Stimulated activated CD8-positive, alpha-beta memory T cell treated with anti-CD3 and anti-CD28 coated beads, Interleukin-2, amount 100 ng/mL, for 1 hour (primary cell): ENCODE measurements around the gene SLC35E1.
"Not testable (repeated sequence)": the region's sequence is repeated elsewhere in the genome, so short reads cannot be mapped to it uniquely, and the experiment has no call there.

ENCODE experiments used
- DNase-seq, 2 donors: peaks; one replicate each; pipeline ENCODE4 v3.0.0-alpha.2; 2020; ENCODE audit warnings: low read depth in 2 of 2

The SLC35E1 gene

GRCh38 chr19:16522559-16523377, 49.4 kb downstream of the SLC35E1 start:
- no peak for DNase-seq

GRCh38 chr19:16521715-16522289, 50.4 kb downstream of the SLC35E1 start:
- no peak for DNase-seq

DNA sequence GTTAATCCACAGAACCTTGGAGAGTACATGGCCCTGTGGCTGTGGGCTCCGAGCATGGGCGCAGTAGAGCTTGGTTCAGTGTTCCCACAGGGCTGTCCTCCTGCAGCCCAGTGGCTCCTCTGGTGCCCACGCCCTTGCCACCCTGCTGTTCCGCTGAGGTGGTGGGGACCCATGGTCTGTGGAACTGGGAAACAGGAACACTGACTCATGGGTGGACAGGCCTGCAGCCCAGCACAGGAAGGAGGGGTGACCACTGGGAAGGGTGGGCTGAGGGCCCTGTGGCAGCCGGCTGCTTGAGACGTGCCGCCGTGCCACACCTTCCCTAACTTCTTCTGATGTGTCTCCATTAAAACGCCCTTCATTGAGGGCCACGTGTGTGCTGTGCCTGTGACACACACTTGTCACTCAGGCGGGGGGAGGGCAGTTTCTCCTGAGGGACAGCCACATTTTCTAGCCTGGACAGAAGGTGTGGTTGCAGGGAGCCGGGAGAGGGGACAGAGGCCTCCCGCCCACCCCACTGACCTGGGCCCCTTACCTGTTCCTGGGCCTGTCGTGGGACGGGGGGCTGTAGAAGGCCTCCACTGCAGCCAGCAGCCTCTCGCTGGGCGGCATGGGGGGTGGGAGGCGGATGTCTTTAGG, 51.1 kb downstream of the SLC35E1 start:
- no peak for DNase-seq

GRCh38 chr19:16520074-16520973, 51.9 kb downstream of the SLC35E1 start:
- no peak for DNase-seq

GRCh38 chr19:16519230-16519687, 53.0 kb downstream of the SLC35E1 start:
- no peak for DNase-seq

DNA sequence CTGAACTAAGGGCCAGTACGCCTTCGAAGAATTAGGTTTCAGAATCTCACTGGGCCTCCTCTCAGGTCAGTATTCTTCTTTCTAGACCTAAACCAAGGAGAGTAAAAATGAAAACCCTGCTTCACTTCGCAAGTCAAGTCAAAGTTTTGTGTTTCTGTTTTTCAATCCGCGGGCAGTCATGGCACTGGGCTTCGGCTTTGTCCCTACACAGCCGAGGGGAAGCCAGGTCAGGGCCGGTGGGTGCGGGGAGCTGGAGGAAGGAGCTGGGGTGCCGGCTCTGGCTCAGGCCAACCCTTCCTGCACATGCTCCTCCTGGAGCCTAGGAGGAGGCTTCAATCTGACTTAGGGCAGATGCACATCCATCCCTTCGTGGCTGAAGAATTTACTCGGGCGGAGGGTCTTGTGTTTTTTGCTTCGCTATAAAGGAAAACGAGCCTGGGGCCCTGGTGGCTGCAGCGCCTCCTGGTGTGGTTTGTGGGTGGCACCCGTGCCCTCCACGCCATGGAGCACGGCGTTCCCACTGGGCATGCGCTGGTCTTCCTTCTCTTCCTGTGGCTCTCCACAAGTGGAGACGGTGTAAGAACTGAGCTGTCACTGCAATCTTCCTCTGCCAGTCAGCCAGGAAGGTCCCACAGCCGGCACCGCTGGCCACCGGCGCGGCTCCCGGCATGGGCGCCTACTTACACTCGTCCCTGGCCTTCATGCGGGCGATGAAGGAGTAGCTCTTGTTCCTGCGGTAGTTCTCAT, 53.6 kb downstream of the SLC35E1 start:
- no peak for DNase-seq

DNA sequence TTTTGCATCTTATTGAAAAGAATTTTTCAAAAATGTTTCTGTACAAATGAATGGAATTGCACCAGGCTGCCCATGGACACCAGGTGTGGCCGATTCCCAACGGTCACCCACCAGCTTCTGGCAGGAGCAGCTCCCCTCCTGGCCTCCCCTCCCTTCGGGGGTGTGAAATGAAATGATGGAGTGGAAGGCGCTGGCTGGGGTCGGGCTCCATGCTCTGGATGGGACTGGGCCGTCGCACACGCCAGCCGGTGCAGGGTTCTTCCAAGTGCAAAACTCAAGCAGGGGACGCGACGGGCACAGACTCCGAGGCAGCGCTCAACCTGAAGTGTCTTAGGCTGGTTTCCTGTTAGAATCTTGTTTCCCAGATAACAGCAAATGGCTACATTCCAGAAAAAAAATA, 54.2 kb downstream of the SLC35E1 start:
- no peak for DNase-seq

DNA sequence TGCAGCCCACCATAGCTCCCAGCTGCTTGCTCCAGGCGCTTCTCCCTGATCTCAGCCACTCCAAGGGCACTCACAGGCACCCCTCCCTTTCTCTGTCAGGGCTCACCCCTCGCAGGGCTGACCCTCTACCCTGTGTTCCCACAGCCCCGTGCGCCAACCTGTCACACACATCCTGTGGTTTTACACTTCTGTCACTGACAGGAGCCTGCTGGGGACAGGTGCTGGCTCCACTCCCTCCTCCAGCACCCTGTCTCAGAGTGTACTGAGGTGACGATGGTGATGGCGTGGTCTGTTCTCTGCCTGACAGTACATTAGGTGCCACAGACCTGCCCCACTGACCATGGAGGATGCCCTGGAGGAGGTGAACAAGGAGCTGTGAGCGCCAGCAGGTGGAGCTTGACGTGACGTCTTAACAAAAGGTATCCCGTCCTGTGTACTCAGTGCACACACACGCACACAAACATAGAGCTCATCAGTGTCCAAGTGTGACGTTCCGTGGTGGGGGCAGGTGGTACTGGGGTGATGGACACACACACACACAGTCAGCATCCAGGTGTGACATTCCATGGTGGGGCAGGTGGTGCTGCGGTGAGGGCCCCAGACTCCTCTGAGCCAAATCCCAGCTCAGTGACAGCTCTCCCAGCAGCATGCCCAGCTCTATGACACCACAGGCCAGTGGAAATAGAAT, 55.1 kb downstream of the SLC35E1 start:
- no peak for DNase-seq

- no peak for DNase-seq
Observed at GRCh38 chr19:16516381-16516780, 55.8 kb downstream of the SLC35E1 start.

DNA sequence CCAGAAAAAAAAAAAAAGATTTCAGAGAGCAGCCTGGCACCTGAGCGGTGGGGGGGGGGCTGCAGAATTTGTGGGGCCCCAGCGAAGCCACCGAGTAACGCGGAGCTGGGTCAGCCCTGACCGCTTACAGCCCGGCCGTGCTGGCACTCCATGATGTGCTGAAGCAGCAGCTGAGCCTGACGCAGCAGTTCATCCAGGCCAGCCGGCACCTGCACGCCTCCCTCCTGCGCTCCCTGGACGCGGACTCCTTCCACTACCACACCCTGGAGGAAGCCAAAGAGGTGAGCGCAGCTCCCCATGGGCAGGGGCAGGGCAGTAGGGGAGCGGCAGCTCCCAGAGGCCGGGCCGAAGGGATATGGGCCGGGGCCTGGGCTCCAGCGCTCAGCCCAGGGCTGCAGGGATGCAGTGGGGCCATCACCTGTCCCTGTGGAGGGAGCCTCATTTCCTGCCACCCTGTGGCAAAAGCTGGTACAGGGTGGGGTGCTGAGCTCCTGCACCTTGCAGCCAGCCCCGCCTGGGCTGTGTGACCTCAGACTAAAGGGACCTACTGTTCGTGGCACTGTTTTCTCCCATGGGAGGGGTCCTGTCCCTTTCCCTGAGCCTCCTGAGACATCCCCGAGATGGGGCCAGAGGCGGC, 57.7 kb downstream of the SLC35E1 start:
- no peak for DNase-seq

GRCh38 chr19:16512611-16513010, 59.6 kb downstream of the SLC35E1 start:
- not testable (repeated sequence) for DNase-seq

GRCh38 chr19:16509141-16510061, 62.8 kb downstream of the SLC35E1 start:
- DNase-seq: no peak

DNA sequence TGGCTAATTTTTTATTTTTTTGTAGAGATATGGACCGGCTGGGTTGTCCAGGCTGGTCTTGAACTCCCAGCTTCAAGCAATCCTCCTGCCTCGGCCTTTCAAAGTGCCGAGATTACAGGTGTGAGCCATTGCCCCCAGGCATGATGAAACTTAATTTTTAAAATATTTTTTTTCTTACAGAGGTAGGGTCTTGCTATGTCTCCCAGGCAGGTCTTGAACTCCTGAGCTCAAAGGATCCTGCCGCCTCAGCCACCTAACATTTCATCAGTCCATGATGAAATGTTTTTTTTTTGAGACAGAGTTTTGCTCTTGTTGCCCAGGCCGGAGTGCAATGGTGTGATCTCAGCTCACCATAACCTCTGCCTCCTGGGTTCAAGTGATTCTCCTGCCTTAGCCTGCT, 63.7 kb downstream of the SLC35E1 start:
- no peak for DNase-seq

DNA sequence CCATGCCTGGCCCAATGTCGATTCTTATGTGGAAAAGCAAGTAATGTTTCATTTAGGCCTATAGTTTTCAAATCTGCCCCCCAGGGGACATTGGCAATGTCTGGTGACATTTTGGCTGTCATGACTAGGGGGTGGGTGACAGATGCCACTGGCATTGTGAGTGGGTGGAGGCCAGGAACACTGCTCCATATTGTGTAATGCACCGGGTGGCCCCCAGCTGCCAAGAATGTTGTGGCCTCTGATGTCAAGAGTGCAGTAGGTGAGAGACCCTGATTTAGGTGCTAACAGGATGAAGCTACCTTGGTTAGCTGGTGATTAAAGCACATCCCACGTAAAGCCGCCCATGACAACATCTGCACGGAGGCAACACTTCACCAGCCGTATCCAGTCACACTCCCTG, 65.3 kb downstream of the SLC35E1 start:
- no peak for DNase-seq

GRCh38 chr19:16506161-16506560, 66.1 kb downstream of the SLC35E1 start:
- DNase-seq: not testable (repeated sequence)

- DNase-seq: no peak
Observed at GRCh38 chr19:16504271-16504670, 67.9 kb downstream of the SLC35E1 start.
